Activated CD4-positive, alpha-beta T cell treated with anti-CD3 and anti-CD28 coated beads for 1 hour (primary cell): ENCODE data around the gene C17orf113.
"Not testable (repeated sequence)": the region's sequence is repeated elsewhere in the genome, so short reads cannot be mapped to it uniquely, and the experiment has no call there.

ENCODE experiments used
- DNase-seq: peaks from one replicate; pipeline ENCODE4 v3.0.0-alpha.2; 2020

C17orf113 gene

DNA sequence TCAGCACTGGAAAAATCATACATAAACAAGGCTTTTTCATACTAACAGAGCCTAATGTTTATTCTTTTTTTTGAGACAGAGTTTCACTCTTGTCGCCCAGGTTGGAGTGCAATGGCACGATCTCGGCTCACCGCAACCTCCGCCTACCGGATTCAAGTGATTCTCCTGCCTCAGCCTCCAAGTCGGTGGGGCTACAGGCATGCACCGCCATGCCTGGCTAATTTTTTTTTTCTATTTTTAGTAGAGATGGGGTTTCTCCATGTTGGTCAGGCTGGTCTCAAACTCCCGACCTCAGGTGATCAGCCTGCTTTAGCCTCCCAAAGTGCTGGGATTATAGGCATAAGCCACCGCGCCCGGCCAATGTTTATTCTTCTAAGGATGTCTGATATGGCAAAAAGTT, 36.7 kb downstream of the C17orf113 start:
- not testable (repeated sequence) for DNase-seq

DNA sequence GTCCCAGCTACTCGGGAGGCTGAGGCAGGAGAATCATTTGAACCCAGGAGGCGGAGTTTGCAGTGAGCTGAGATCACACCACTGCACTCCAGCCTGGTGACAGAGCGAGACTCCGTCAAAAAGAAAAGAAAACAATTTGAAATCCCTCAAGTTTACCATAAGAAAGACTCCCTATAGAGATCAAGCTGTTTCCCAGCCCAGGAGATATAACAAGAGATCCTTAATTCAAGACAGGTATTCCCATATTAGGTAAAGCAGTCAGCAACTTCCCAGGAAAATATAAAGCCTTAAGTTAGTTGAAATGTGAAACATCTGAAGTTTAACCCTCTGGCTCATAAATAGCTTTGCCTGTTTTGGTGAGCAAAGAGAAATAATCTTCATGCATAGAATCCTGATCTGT, 38.0 kb downstream of the C17orf113 start:
- not testable (repeated sequence) for DNase-seq

DNA sequence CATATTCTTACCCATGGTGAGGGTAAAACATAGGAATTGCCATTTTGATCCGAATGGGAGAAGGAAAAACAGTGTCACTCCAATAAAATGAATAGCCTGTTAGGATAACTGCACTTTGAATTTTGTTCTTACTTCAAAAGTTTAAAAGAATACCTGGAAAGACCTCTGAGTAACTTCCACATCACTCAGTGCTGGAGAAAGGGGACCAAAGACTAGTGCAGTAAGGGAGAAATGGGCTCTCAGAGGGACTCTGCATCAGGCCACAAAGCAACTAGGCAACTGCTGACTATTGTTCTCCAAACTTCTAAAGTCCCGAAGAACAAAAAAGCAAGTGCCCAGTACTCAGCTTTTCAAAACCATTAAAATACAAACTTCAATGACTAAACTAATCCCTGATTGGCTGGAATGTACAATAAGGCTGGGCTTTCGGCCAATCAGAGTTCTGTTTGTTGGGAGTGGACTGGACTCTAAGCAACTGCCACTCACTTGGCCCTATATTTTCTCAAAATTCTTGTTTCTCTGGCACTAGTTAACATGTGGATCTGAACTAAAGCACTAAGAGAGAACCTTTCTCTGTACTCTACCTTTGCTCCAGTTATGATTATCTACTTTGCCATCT, 39.4 kb downstream of the C17orf113 start:
- DNase-seq, result no peak

DNA sequence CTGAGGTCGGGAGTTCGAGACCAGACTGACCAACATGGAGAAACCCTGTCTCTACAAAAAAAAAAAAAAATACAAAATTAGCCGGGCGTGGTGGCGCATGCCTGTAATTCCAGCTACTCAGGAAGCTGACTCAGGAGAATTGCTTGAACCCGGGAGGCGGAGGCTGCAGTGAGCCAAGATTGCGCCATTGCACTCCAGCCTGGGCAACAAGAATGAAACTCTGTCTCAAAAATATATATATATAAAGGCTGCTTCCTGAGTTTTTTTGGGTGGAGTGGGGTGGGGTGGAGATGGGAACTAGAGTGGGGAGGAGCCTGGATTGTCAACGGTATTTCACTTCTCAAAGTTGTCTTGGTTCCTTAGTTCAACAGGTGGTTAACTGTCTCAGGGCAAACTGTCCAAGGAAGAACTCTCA, 40.1 kb downstream of the C17orf113 start:
- DNase-seq, result not testable (repeated sequence)

DNA sequence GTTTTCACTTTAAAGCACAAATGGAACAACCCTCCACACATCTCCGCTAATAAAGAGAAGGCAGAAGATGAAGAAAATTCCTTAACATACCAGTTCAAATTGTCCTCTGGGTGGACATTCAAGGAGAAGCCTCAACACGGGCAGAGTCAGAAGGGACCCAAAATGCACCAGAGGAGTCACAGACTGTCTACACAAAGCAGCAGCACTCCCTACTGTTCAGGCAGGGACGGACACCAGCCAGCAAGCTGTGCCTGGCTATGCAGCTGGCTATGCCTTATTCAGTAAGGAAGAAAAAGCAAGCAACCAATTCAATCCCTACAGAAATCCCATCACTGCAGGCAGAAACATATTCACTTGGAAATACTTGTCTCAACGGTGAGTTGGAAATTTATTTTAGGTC, 41.2 kb downstream of the C17orf113 start:
- DNase-seq, result no peak

DNA sequence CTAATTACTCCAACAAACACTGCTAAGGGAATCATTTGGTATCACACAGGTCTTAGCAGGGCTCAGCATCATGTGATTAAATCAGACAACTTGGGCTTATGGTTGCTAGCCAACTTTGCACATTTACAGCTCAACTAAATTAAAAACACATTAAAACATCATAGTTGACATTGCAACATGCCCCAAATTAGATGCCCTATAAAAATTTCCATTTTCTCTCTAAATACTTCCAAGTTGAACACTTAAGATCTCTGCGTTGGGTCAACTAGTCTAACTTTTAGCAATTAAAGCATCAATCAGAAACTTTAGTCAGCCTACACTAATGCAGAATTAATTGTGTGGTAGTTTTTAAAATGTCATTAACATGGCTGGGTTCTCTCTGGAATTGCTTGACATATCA, 45.2 kb downstream of the C17orf113 start:
- DNase-seq, result no peak

DNA sequence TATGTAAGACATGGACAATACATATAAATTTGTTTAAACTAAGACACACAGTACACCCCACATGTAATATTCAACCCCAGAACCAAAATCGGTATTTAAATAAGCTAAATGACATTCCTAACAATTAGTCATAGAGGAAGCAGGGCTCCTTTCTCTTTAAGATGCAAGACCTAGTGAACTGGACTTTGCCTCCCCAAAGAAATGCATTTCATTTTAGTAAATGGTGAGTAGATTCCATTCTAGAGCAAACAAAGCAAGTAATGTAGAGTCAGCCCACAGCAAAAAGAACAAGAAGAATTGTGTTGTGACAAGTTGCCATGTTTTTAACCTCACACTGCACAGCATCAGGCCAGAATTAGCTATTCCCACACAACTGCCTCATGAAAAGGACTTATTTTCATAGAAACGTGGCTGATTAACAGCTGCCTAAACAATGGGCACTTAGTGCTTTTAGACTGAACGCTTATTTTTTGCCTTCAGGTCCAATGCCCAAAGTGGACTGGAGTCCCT, 47.6 kb downstream of the C17orf113 start:
- DNase-seq, result no peak

DNA sequence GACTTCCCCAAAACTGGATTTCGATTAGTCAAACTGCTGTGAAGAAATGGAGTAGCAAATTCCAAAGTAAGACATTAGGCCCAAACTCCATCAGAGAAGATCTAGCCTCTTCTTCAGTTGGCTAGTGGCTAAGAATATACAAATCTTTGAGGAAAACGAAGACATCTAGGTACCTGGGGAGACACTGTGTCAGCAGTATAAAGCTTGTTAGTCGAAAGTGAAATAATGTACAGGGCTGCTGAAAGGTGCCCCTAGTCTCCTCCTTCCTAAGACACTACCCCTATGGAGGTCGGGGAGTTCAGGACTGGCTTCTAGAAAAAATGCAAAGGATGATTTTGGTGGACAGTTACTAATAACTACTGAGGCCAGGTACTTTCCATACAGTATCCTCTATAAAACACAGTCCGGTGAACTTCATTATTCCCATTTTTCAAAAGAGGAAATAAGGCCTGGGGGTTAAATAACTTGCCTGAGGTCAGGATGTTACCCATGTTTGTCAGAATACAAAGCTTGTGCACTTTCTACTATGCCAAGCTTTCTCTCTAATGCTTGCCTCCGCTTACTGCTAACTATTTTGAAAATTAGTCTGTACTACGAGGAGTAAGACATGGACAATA, 48.1 kb downstream of the C17orf113 start:
- no peak for DNase-seq

DNA sequence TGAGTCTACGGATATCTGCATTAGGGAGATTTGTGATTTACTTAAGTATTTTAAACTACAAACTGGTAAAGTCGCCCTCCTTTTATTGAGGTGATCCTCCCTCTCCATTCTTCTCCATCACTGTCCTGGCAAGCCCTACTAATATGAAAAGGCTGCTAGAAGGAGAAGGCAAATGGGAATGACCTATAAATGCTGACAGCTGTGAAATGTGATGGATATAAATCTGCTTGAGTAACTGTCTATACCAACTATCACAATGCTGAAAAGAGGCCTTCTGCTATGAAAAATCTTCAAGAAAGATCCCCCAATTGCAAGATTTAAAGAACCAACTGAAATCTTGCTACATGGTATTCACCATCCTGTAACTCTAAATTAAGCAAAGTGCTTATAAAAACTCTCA, 48.7 kb downstream of the C17orf113 start:
- no peak for DNase-seq

DNA sequence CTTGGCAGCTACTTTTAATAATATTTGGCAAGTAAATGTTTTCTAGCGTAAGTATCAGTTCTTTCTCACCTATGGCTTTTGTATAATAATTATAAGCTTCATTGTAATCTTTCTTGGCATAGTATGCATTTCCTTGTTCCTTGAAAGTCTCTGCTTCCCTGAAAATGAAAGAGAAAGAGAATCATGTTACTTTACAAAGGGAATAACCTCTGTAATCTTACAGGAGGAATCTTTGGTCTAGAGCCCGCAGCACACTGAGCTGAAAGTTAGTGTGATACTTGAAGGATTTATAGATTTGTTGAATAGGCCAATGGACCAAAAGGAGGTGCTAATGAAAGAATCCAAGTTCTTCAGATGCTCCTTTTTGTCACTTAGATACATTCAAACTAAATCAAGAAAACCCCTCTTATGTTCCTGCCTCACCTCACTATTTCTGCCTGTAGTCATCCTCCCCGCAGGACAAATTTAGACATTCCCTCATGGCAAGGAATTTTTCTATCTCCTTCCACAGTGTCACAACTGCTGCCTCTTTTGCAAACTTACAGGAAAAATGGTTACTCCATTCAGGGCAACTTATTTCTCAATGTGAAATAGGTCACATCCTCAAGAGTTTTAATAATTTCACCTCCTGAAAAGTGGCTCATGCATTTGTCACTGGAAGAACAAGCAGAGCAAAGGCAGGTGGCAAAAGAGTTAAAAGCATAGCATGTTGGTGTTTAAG, 49.8 kb downstream of the C17orf113 start:
- DNase-seq, result no peak

DNA sequence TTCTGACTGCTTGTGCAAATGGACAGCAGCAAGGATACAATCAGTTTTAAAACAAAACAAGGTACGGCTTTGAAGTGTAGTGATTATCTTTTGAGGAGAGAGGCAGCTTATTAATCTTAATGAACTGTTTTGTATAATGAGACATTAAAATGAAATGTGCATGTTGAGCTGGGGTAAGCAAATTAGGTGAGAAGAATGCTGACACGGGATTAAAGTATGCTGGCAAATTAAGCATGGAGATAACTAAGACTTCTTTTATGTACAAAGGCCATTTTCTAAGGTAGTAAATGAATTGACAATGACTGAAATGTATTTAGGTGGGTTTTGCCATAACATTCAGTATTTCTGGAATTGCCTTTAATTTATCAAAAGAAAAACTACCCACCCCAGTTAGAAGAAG, 51.9 kb downstream of the C17orf113 start:
- no peak for DNase-seq

DNA sequence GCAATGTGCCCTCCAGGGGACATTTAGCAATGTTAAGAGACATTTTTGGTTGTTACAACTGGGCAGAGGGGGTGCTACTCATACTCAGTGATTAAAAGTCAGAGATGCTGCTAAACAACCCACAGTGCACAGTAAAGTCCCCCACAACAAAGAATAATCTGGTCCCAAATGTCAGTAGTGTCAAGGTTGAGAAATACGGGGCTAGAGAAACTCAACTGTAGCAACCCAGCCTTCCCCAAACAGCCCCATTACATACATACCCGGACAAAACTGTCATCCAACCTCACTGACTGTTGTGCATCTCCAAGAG, 53.6 kb downstream of the C17orf113 start:
- no peak for DNase-seq

DNA sequence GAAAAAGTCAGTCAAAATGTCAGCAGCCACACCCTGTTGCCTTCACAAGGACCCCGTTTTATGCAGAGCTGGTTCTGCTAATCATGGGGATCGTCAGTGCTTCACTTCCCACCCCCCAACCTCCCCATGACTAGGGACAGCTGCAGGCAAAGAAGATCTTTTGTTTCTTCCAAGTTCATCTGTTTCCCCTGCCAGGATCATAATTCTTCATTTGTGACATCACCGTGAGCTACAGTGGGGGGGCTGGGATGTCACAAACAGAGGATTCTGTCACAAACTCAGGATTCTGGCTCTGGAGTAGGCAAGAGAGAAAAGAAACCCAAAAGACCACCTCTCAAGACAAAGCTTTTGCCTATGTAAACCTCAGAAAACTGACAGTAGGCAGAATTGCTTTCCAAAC, 57.8 kb downstream of the C17orf113 start:
- DNase-seq, result no peak

DNA sequence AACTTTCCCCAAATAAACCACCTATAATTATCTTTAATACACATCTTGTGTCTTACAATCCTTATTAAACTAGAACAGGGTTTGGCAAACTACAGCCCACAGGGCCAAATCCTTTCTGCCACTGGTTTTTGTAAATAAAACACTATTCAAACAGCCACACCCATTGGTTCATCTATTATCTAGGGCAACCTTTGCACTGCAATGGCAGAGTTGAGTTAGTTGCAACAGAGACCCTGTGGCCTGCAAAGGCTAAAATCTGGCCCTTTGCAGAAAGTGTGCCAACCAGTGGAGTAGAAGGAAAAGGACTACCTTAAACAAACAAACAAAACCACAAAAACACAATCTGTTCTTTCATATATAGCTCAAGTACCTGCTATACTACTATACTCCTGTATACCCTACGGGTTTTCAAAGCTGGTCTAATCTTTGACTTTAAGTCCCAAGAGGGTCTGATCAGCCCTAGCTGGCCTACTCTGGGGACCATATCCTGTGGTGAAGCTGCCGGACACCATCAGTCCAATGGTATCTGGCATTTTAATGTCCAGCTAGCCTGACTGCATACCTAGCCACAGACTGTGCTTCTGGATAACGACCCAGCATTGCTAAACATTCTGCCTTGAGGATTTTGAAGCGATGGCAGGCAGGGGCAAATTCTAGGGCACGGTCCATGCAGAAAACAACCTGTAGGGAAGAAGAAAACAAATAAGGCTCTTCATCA, 60.5 kb downstream of the C17orf113 start:
- no peak for DNase-seq

DNA sequence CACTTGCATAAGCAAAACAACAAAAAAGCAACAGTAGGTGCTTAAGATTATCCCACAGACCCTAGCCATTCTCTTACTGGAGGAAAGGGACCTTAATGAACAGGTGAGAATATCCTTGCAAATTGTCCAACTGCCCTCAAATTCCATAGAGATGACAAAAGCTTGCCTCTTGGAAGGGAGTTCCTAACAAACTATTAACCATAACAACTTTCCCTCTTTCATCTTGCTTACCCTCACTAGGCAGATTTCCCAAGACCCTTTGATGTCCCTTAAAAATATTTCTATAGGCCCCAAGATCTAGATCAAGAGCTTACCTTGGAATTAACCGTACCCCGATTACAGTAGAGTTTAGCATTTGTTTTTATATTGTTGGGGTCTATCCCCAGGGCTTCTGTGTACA, 62.0 kb downstream of the C17orf113 start:
- no peak for DNase-seq
